ENCODE data around the gene TDRD7.
"Not testable (repeated sequence)": the region's sequence is repeated elsewhere in the genome, so short reads cannot be mapped to it uniquely, and the experiment has no call there.

Gene TDRD7

GRCh38 chr9:97475059-97475458 lies 63.2 kb downstream of the TDRD7 start:
- DNase-seq (ENCODE audit: low spot score) = no peak

GRCh38 chr9:97478301-97478981 lies 66.5 kb downstream of the TDRD7 start:
- no peak for DNase-seq (ENCODE audit: low spot score)

- DNase-seq (ENCODE audit: low spot score) = no peak
Measured at GRCh38 chr9:97479496-97480159, 67.7 kb downstream of the TDRD7 start.

DNA sequence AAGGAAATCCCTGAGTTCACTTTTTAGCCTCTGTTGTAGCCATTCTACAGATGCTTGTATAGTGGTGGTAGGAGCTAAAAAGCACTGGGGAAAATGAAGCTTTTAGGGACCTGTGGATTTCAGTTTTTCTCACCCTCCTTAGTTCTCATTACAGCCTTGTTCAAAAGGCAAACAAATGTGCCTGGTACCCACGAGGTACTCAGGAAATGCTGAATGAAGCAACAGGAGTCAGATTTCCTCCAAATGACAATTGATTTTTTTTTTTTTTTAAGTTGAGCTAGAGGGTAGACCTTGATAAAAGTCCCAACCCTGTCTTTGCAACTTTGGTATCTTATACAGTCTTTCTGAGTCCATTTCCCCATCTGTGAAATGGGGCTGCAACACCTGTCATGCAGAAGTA lies 68.3 kb downstream of the TDRD7 start:
- DNase-seq (ENCODE audit: low spot score) = no peak

GRCh38 chr9:97480749-97481148 lies 68.9 kb downstream of the TDRD7 start:
- DNase-seq (ENCODE audit: low spot score) = no peak

DNA sequence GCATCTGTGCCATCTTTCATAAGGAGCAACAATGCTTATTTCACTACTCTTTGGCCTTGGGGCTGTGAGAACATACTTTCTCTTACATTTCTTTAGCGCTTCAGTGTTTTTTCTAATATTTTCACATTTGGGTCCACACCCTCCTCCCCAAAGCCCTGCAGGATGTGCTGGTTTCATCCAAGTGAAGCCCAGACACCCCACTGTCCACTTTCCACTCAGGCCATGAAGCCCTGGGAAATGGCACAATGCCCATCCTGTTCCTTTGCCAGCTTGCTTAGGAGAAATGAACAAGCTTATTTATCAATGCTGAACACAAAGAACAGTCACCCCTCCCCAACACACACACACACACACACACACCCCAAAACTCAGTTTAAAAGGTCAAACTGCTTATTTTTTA lies 72.2 kb downstream of the TDRD7 start:
- peak; percentile 91 for DNase-seq (ENCODE audit: low spot score)

GRCh38 chr9:97487107-97487506 lies 75.2 kb downstream of the TDRD7 start:
- no peak for DNase-seq (ENCODE audit: low spot score)

DNA sequence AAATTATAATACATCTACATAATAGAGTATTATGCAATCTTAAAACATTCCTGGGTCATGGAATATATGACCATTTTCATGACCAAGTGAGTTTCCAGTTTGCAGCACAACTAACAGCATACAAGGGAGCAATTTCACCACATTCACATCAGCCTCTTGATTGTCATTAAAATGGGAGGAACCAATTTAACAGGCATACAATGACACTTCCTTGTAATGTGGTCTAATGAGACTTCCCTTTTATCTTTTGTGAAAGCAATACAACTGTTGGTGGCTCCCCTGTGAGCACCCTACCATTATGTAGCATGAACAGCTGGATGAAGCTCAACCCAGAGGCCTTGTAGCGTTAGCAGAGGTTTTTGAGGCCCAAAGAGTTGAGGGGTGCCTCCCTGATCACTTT lies 76.0 kb downstream of the TDRD7 start:
- DNase-seq (ENCODE audit: low spot score) = no peak

DNA sequence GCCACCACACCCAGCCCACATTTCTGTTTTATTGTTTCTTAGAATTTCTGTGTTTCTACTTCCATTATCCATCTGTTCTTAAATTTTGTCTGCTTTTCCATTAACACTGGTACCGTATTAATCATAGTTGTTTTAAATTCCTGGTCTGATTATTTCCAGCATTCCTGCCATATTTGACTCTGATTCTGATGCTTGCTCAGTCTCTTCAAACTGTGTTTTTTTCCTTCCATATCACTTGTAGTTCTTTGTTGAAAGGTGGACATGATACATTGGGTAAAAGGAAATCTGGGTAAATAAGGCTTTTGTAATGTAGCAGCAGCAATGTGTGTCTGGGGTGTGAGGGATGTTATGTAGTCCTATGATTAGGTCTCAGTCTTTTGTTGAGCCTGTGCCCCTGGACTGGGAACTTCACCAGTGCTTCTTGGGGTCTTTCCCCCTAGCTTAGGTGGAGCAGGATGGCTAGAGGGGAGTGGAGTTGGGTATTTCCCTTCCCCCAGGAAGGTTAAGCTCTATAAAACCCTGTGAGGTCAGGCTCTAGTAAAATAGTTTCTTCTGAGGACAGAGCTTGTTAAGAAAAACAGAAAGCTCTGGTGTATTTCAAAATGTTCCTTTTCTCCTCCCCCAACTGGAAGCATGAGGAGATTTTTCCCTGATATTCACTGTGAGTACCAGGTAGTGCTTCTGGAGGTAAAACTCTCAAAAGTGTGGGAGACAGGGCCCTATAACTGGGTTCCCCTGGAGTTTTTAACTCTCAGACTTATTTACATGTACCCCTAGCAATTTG lies 79.5 kb downstream of the TDRD7 start:
- DNase-seq (ENCODE audit: low spot score) = no peak

DNA sequence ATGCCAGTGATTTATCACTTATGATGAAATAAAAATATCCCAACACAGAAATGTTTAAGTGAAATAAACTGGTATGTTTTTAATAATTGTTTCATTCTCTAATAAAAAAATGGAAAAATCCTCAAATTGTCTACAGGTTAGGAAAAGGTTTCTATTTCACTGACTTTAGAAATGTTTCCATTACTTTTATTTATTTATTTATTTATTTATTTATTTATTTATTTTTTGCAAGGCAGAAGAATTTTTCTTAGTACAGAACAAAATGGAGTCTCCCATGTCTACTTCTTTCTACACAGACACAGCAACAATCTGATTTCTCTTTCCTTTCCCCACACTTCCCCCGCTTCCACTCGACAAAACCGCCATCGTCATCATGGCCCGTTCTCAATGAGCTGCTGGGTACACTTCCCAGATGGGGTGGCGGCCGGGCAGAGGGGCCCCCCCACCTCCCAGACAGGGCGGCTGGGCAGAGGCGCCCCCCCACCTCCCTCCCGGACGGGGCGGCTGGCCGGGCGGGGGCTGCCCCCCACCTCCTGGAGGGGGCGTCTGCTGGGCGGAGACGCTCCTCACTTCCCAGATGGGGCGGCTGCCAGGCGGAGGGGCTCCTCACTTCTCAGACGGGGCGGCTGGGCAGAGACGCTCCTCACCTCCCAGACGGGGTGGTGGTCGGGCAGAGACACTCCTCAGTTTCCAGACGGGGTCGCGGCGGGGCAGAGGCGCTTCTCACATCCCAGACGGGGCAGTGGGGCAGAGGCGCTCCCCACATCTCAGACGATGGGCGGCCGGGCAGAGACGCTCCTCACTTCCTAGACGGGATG lies 85.9 kb downstream of the TDRD7 start:
- DNase-seq (ENCODE audit: low spot score) = not testable (repeated sequence)

DNA sequence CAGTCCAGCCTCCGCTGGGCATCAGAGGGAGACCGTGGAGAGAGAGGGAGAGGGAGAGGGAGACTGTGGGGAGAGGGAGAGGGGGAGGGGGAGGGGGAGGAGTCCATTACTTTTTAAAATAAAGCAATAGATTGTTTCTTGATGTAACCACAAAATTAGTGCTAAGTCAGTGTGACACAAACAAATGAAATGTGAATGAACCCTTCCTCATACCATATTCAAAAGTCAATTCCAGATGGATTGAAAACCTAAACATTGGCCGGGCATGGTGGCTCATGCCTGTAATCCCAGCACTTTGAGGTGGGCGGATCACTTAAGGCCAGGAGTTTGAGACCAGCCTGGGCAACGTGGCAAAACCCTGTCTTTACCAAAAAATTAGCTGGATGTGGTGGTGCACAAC lies 87.0 kb downstream of the TDRD7 start:
- not testable (repeated sequence) for DNase-seq (ENCODE audit: low spot score)

DNA sequence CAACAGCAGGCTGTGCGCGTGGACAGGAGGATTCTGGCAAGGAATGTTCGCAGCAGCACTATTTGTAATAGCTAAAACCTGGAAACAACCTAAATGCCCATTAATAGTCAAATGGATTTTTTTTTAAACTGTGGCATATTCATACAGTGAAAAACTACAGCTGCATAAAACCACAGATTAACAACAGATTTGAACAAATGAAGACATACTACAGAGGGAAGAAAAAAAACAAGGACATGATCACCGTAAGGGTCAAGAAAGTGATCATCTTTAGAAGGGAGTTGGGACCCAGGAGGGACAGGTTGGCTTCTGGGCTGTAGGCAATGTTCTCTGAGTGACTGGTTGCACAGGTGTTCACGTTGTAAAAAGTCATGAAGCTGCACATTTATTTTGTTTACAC lies 88.4 kb downstream of the TDRD7 start:
- DNase-seq (ENCODE audit: low spot score) = no peak

DNA sequence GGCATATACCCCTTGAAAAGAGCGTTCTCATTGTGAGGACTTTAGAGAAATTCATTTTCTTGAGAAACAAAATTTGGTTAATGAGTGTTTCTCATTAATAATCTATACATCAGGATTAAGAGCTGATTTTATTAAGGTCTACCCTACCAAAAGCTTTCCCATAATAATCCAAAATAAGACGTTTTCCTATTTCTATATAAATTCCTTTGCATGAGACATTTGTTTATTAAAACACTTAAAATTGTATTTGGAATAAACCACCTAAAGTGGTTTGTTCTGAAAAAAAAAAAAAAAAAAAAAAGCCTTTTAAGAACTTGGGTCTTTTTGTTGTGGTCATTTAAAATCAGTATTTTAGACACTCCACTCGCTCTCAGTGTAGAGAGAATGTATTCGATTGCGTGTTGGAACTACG lies 88.9 kb downstream of the TDRD7 start:
- no peak for DNase-seq (ENCODE audit: low spot score)

GRCh38 chr9:97501177-97501971 lies 89.5 kb downstream of the TDRD7 start, which contains the start of gene TMOD1:
Gene TMOD1 (plus strand): TSS chr9:97501666. CDS start chr9:97524189, 22,523 bp downstream.
- peak; percentile 56 for DNase-seq (ENCODE audit: low spot score)

DNA sequence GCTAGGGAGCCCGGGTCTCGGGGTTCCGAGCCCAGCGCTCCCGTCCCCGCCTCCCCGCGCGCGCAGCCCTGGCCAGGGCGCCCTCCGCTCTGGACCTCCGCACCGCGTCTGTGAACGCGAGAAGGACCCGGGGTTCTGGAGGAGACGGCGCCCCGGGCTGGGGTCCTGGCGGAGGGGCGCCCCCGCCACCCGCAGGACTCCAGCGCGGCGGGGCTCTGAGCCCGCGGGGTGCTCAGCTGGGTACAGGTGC lies 90.0 kb downstream of the TDRD7 start:
- no peak for DNase-seq (ENCODE audit: low spot score)

DNA sequence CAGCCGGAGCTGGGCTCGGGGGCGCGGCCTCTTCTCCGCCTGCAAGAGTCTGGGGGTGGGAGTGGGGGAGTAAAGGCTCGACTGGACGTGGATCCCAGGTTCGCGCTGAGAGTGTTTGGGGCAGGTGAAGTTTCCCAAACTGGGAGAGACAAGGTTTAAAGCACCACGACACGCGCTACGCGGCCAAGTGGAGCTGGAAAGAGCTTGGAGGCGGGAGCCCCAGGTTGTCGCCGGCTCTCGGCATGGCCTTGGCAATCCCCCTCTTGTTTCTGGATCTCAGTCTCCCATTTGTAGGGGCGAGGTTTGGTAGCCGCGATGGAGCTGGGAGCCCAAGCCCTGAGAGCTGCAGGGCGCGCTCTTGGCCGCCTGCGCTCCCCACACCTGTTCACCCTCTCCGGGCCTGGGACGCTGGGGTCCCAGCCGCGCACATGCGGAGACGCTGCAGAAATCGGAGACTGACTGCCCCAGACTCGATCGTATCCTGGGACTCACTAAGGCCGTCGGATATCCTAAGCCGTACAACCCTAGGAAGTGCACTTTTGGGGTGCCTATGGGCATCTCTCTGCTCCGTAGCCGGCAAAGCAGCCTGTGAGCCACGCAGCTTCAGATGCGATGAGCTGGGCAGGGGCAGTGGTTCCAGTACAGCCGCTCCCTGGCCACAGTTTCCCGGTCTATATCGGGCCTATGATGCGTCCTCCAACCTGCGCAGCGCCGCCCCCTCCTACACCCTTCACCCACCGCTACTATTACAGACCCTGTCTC lies 90.5 kb downstream of the TDRD7 start:
- DNase-seq (ENCODE audit: low spot score) = no peak

DNA sequence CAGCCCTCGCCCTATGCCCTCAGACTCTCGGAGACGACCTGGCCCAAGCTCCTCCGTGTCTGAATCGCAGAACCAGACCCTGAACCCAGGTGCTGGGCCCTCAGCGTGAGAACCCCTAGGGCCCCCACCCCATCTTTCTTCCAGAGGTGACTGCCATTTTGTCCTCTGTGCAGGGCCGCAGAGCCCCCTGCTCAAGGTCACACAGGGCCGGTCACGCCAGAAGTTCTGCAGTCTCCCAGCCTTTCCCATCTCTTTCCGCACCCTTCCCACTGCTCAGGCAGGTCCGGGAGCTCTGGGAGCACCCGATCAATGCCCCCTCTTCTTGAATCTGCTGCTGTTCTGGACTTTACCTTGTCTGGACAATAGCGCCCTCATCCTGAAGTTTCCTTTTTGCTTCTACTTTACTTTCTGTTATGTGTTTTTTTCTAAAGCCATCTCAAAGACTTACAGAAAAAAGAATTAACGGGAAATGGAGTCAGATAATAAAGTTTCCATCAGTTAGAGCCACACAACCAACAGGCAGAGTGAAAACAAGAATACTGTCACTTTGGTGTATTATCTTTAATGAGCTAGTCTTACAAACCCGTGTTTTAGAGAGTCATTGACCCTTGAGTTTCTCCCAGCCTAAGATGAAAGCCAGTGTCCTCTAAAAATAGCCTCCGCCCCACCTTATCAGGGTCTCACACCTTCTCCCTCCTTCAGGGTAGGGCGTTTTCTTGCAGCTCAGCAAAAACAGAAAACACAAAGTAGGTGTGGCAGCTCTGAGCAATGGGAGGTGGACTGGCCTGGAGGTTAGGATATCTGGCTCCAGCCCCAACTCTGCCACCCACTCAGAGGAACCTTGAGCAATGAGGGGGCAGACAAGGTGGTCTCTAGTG lies 91.3 kb downstream of the TDRD7 start:
- no peak for DNase-seq (ENCODE audit: low spot score)

DNA sequence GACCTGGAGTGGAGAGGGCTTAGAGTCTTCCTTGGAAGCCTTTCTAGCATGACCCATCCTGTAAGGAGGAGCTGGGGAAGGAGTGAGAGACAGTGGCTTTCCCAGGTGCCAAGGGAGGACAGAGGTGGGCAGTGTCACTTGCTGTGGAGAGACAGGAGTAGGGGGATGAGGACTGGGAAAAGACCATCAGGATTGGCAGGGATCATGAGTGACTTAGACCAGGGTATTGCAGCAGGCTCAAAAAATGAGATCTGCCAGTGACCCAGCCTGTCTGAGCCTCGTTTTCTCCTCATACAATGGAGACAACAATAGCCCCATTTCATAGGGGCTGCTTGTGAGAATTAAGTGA lies 91.9 kb downstream of the TDRD7 start:
- DNase-seq (ENCODE audit: low spot score) = no peak

DNA sequence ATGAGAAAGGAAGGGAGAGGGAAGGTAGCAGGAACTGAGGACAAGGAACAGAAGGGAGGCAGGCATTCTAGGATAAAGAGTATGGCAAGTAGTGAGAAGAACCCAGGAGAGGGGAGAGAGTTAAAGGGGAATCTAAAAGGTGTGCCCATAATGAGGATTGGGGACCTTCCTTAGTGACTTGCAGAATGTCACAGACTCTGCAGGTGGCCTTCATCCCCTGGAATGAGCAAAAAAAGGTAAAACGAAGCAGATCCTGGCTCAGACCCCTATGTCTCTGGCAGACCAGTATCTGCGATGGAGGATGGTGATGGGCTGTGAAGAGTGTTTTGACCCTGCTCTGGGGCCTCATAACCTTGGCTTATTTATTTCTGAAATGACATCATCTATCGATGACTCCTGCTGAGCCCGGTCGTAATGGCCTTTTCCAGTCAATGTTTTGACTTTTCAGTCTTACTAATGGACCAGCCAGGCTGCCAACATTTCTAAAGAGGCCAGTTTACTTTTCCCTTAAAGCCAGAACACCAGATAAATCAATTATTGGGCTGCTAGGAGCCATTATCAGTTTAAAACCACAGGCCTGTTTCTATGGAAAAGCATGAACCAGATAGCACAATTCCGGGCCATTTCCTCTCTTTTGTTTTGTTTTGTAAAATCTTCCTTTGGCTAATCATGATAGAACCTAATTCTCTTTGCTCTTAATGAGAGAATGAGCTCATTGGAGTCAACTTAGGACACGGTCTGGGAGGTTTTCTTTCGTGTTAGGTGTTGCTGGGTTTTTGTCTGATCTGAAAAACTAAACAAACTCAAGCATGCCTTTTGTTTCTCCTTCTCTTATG lies 92.7 kb downstream of the TDRD7 start:
- DNase-seq (ENCODE audit: low spot score) = no peak
